H1 (cell line): Measurements from ENCODE around the gene LSR. TPM values are rescaled to one million over a fixed set of nuclear protein-coding genes. Genes with fewer than 3 reads are reported as not detected.
A peak's percentile ranks its signal among the peaks of the same experiment; 100 is the strongest.

Experiments used
- ASH2L ChIP-seq: fragments of 200-600, 300-600 bp; sonication (generic); IDR thresholded peaks from one replicate; pipeline ENCODE4 v1.7.1; 2017; ENCODE audit warnings: low read length
- CTBP2 ChIP-seq: IDR thresholded peaks from 2 replicates; pipeline ENCODE4 v1.7.0; 2011; ENCODE audit warnings: borderline replicate concordance, mild to moderate bottlenecking, moderate library complexity, mixed read lengths, low read length; ENCODE audit not compliant: insufficient read depth, insufficient read length
- EZH2 ChIP-seq: fragments of 200-600 bp; sonication (generic); IDR thresholded peaks from 2 replicates; pipeline ENCODE4 v1.7.1; 2012; ENCODE audit warnings: low read depth, mild to moderate bottlenecking, moderate library complexity, low read length, inconsistent platforms; ENCODE audit not compliant: severe bottlenecking
- GABPA ChIP-seq: IDR thresholded peaks from 2 replicates; pipeline ENCODE4 v1.6.1; 2011; ENCODE audit warnings: mild to moderate bottlenecking, low read length, moderate library complexity, borderline replicate concordance; ENCODE audit not compliant: insufficient read depth
- JUN ChIP-seq: IDR thresholded peaks from 2 replicates; pipeline ENCODE4 v1.6.1; 2011; ENCODE audit warnings: low read depth, mild to moderate bottlenecking, improper control_type of control experiment, low read length
- KDM5A ChIP-seq: fragments of 200-600 bp; IDR thresholded peaks from 2 replicates; pipeline ENCODE4 v1.7.1; 2012; ENCODE audit warnings: mild to moderate bottlenecking, low read length, inconsistent platforms, mixed read lengths
- POU5F1 ChIP-seq: IDR thresholded peaks from 2 replicates; pipeline ENCODE4 v1.6.1; 2011; ENCODE audit warnings: low read depth, mild to moderate bottlenecking, low read length, moderate library complexity
- TAF1 ChIP-seq: IDR thresholded peaks from 2 replicates; pipeline ENCODE4 v1.6.1; 2011; ENCODE audit warnings: mild to moderate bottlenecking, low read depth, low read length
- USF2 ChIP-seq: IDR thresholded peaks from 2 replicates; pipeline ENCODE4 v1.6.1; 2011; ENCODE audit warnings: low read length, improper control_type of control experiment
- YY1 ChIP-seq: IDR thresholded peaks from 2 replicates; pipeline ENCODE4 v1.6.1; 2011; ENCODE audit warnings: low read depth, mild to moderate bottlenecking, low read length
- polyA plus RNA-seq, 7 experiments: library from polyadenylated mRNA; depleted of rRNA in 3 of 7; stranded (reverse) in 5 of 7; unstranded in 2 of 7; fragments of >200 nt in 5 of 7; fragments of 200-250 nt in 2 of 7; gene quantifications; 1 replicate in 5 of 7; 2 replicates in 1 of 7; 4 replicates in 1 of 7; pipeline versions ENCODE4 v1.2.1 to v1.2.3, GENCODE V29; 2011 to 2013; ENCODE audit warnings: missing spikeins in 2 of 7, mixed read lengths in 2 of 7
- total RNA-seq: library from RNA; stranded (reverse); fragmentation: NEBNext Ultra II Directional; extraction: Animal tissue kit (Norgen Biotek cat#: 25700); gene quantifications from 2 replicates; pipeline ENCODE4 v1.2.1, GENCODE V29; 2021

LSR gene
- total and polyA plus RNA-seq, 2 of the 8 experiments (the other 6 are each of a cell fraction or from before 2014, with no cell fraction given): 159 to 186 TPM

- TF ChIP-seq POU5F1: no peak
- peak; percentile 91 for TF ChIP-seq ASH2L
- peak; percentile 73; the same call in 1 of the 2 replicates for TF ChIP-seq GABPA
- peak; percentile 45; the same call in 1 of the 2 replicates for TF ChIP-seq TAF1
- no peak for TF ChIP-seq YY1
- peak; percentile 21; the same call in 1 of the 2 replicates for TF ChIP-seq USF2
- TF ChIP-seq KDM5A: no peak
- TF ChIP-seq CTBP2: no peak
- TF ChIP-seq EZH2: no peak
- TF ChIP-seq JUN: no peak
These were observed 1.1 kb upstream of the LSR start (continued) for GRCh38 chr19:35247526-35248309.
